GM12878 (cell line): ENCODE data around the gene SENP3. TPM values are rescaled to one million over a fixed set of nuclear protein-coding genes. Genes with fewer than 3 reads are reported as not detected.
A peak's percentile ranks its signal among the peaks of the same experiment; 100 is the strongest.

ENCODE experiments used
- ATAC-seq: fragments of 200-7000 bp; cut with Tn5 transposase; 3 replicates; pipeline ENCODE4 v1.9.1; 2020; ENCODE audit warnings: mild to moderate bottlenecking, moderate library complexity
- BruUV-seq: library from RNA; stranded (reverse); fragments of 400-500 nt; replicated peaks from 2 replicates; lab custom pipeline; 2021; lab: Mats Ljungman, UMichigan
- CTCF ChIA-PET: fragments of 300-600 bp; sonication (Branson Sonifier 250); formaldehyde crosslinking; extraction: SDS; loops from one replicate; lab custom pipeline; 2021; ENCODE audit warnings: inconsistent platforms; lab: Yijun Ruan, JAX
- POLR2A ChIA-PET: fragments of 350-600 bp; formaldehyde crosslinking; extraction: SDS; loops from one replicate; lab custom pipeline; 2021; ENCODE audit warnings: inconsistent platforms; lab: Charles Lee
- RAD21 ChIA-PET: fragments of 300-600 bp; sonication (Branson Sonifier 250); formaldehyde crosslinking; loops from one replicate; lab custom pipeline; 2023; ENCODE audit warnings: antibody characterized with exemption; ENCODE audit not compliant: unreplicated experiment; lab: Charles Lee
- SMC1A ChIA-PET: fragments of 300-600 bp; sonication (Branson Sonifier 250); formaldehyde crosslinking; loops from one replicate; lab custom pipeline; 2023; ENCODE audit not compliant: unreplicated experiment, uncharacterized antibody; lab: Charles Lee
- DNase-seq: peaks from one replicate; pipeline ENCODE4 v3.0.0-alpha.2; 2011; ENCODE audit warnings: low read depth, low spot score
- FAIRE-seq: peaks from 3 replicates; lab custom pipeline; 2011; peaks lifted over from hg19 to GRCh38; lab: Jason Lieb, UNC
- H2AFZ ChIP-seq: 2 replicates; pipeline ENCODE4 v1.6.0; 2011; ENCODE audit warnings: low read depth, low read length, control low read depth; ENCODE audit not compliant: control insufficient read depth
- H3K27ac ChIP-seq: 2 replicates; pipeline ENCODE4 v1.5.1; 2011; ENCODE audit warnings: control low read depth; ENCODE audit not compliant: control insufficient read depth, insufficient read depth
- H3K27me3 ChIP-seq, 2 experiments: replicated peaks in 1 of 2; 2 replicates each; pipeline versions ENCODE4 v1.6.0 to v1.6.1; 2011; ENCODE audit warnings: low read length in 1 of 2; ENCODE audit not compliant: control insufficient read depth in 2 of 2, insufficient read depth in 2 of 2
- H3K36me3 ChIP-seq, 2 experiments: 2 replicates each; pipeline ENCODE4 v1.5.1; 2011; ENCODE audit warnings: low read length in 1 of 2; ENCODE audit not compliant: control insufficient read depth in 2 of 2, insufficient read depth in 2 of 2
- H3K4me1 ChIP-seq: 2 replicates; pipeline ENCODE4 v1.6.1; 2011; ENCODE audit warnings: mild to moderate bottlenecking, low read length, moderate library complexity, mixed read lengths; ENCODE audit not compliant: control insufficient read depth, insufficient read depth
- H3K4me2 ChIP-seq: 2 replicates; pipeline ENCODE4 v1.6.0; 2011; ENCODE audit warnings: control low read depth; ENCODE audit not compliant: control insufficient read depth, insufficient read depth
- H3K4me3 ChIP-seq: fragments of 200-600 bp; sonication (generic); 2 replicates; pipeline ENCODE4 v1.5.1; 2016
- H3K79me2 ChIP-seq: 2 replicates; pipeline ENCODE4 v1.6.0; 2011; ENCODE audit warnings: low read length; ENCODE audit not compliant: control insufficient read depth, insufficient read depth
- H3K9ac ChIP-seq: 2 replicates; pipeline ENCODE4 v1.8.0; 2011; ENCODE audit warnings: low read length, control low read depth, mixed read lengths; ENCODE audit not compliant: control insufficient read depth, insufficient read depth
- H3K9me3 ChIP-seq: replicated peaks from 3 replicates; pipeline ENCODE4 v1.5.1; 2011; ENCODE audit warnings: mild to moderate bottlenecking, low read length; ENCODE audit not compliant: control insufficient read depth, insufficient read depth
- H4K20me1 ChIP-seq: 2 replicates; pipeline ENCODE4 v1.6.0; 2011; ENCODE audit not compliant: control insufficient read depth, insufficient read depth
- CTCF ChIP-seq, 3 experiments: IDR thresholded peaks in 2 of 3; conservative IDR thresholded peaks in 1 of 3; 2 replicates each; pipeline ENCODE4 v1.5.1; 2011; ENCODE audit warnings: low read depth in 3 of 3, low read length in 3 of 3, mild to moderate bottlenecking in 3 of 3, control low read depth in 2 of 3, moderate library complexity in 2 of 3, inconsistent platforms in 1 of 3, mixed read lengths in 1 of 3; ENCODE audit not compliant: control insufficient read depth in 2 of 3, insufficient read depth in 1 of 3; ENCODE audit errors: extremely low read depth in 1 of 3
- HCFC1 ChIP-seq: fragments of 150-350 bp; IDR thresholded peaks from 2 replicates; pipeline ENCODE4 v1.6.1; 2014; ENCODE audit warnings: low read length
- IKZF1 ChIP-seq: fragments of 450-650 bp; conservative IDR thresholded peaks from 2 replicates; pipeline ENCODE4 v1.6.1; 2017; ENCODE audit warnings: antibody characterized with exemption, mild to moderate bottlenecking
- MEF2A ChIP-seq: IDR thresholded peaks from 2 replicates; pipeline ENCODE4 v1.6.1; 2011; ENCODE audit warnings: low read depth, mild to moderate bottlenecking, low read length, moderate library complexity; ENCODE audit not compliant: insufficient read depth
- NFYA ChIP-seq: IDR thresholded peaks from 2 replicates; pipeline ENCODE4 v1.6.1; 2011; ENCODE audit warnings: low read depth, mild to moderate bottlenecking, low read length, improper control_type of control experiment, borderline replicate concordance
- PAX8 ChIP-seq: fragments of 450-650 bp; IDR thresholded peaks from 2 replicates; pipeline ENCODE4 v1.6.1; 2017; ENCODE audit warnings: mild to moderate bottlenecking, moderate library complexity
- SUPT20H ChIP-seq: IDR thresholded peaks from 2 replicates; pipeline ENCODE4 v1.6.1; 2011; ENCODE audit warnings: low read depth, mild to moderate bottlenecking, low read length, moderate library complexity, borderline replicate concordance; ENCODE audit not compliant: control insufficient read depth
- TCF3 ChIP-seq: IDR thresholded peaks from 2 replicates; pipeline ENCODE4 v1.6.1; 2012; ENCODE audit warnings: low read depth, mild to moderate bottlenecking, low read length, borderline replicate concordance; ENCODE audit not compliant: insufficient read depth
- WGBS: methylation state at CpG from one replicate; pipeline ENCODE4 v1.1.6; 2016; ENCODE audit warnings: low lambda C conversion rate; ENCODE audit not compliant: insufficient replicate concordance, insufficient coverage; ENCODE audit errors: missing lambda C conversion rate; 5-methylcytosine and 5-hydroxymethylcytosine counted together
- in situ Hi-C: fragments of 300-500 bp; cut with MboI; formaldehyde crosslinking; loops from 9 replicates; pipeline ENCODE4 v1.14.3; 2018; ENCODE audit warnings: mixed read lengths
- intact Hi-C: fragments of 100-400 bp; cut with micrococcal nuclease; formaldehyde crosslinking; loops from one replicate; pipeline ENCODE4 v1.14.2; 2022; ENCODE audit not compliant: unreplicated experiment
- polyA plus RNA-seq, 11 experiments: library from polyadenylated mRNA; depleted of rRNA in 4 of 11; unstranded in 6 of 11; stranded (reverse) in 5 of 11; fragments of >200 nt; fragmentation: Nextera tagmentation in 4 of 11; fragmentation: Illumina TruSeq in 1 of 11; extraction: Ambion mirVana in 4 of 11; extraction: Trizol in 1 of 11; gene quantifications; 1 replicate in 1 of 11; 2 replicates in 10 of 11; pipeline versions ENCODE4 v1.2.1 to v1.2.3, GENCODE V29; 2011 to 2016; ENCODE audit warnings: inconsistent platforms in 2 of 11, missing spikeins in 2 of 11, low read depth in 1 of 11
- total RNA-seq, 4 experiments: library from RNA; depleted of rRNA in 3 of 4; stranded (reverse); fragments of >200 nt in 3 of 4; fragmentation: Illumina TruSeq in 1 of 4; extraction: Trizol in 1 of 4; gene quantifications; 2 replicates each; pipeline versions ENCODE4 v1.2.1 to v1.2.3, GENCODE V29; 2013 to 2021
- TF ChIP-seq, protein P1 (sequence below): IDR thresholded peaks from 2 replicates; pipeline ENCODE4 v1.6.1; 2011; ENCODE audit warnings: borderline replicate concordance, low read depth, mild to moderate bottlenecking, moderate library complexity, low read length; ENCODE audit not compliant: insufficient read depth, poor library complexity, severe bottlenecking
- TF ChIP-seq, protein P2 (sequence below): fragments of 450-650 bp; IDR thresholded peaks from 2 replicates; pipeline ENCODE4 v1.6.1; 2017; ENCODE audit warnings: mild to moderate bottlenecking, moderate library complexity
- TF ChIP-seq, protein P3 (sequence below): fragments of 450-650 bp; IDR thresholded peaks from 2 replicates; pipeline ENCODE4 v1.6.1; 2016; ENCODE audit warnings: mild to moderate bottlenecking

Gene SENP3
- total and polyA plus RNA-seq, 10 of the 15 experiments (the other 5 are each of a cell fraction or from before 2014, with no cell fraction given) = 1.8 to 113 (median 72.3) TPM

DNA sequence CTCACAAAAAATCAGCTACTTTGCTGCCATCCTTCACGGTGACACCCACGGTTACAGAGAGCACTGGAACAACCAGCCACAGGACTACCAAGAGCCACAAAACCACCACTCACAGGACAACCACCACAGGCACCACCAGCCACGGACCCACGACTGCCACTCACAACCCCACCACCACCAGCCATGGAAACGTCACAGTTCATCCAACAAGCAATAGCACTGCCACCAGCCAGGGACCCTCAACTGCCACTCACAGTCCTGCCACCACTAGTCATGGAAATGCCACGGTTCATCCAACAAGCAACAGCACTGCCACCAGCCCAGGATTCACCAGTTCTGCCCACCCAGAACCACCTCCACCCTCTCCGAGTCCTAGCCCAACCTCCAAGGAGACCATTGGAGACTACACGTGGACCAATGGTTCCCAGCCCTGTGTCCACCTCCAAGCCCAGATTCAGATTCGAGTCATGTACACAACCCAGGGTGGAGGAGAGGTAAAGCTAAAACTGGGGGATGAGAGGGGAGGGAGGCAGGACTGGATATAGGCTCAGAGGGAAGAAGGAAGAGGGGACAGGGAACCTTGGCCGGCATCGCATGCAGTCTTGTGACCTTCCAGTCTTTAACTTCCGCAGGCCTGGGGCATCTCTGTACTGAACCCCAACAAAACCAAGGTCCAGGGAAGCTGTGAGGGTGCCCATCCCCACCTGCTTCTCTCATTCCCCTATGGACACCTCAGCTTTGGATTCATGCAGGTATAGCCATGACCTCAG, 18.3 kb downstream of the SENP3 start:
- ATAC-seq = peak; percentile 8
- in situ Hi-C loops = no loop called here
- TF ChIP-seq, protein P1, sequence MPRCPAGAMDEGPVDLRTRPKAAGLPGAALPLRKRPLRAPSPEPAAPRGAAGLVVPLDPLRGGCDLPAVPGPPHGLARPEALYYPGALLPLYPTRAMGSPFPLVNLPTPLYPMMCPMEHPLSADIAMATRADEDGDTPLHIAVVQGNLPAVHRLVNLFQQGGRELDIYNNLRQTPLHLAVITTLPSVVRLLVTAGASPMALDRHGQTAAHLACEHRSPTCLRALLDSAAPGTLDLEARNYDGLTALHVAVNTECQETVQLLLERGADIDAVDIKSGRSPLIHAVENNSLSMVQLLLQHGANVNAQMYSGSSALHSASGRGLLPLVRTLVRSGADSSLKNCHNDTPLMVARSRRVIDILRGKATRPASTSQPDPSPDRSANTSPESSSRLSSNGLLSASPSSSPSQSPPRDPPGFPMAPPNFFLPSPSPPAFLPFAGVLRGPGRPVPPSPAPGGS = no peak
- TF ChIP-seq, protein P2, sequence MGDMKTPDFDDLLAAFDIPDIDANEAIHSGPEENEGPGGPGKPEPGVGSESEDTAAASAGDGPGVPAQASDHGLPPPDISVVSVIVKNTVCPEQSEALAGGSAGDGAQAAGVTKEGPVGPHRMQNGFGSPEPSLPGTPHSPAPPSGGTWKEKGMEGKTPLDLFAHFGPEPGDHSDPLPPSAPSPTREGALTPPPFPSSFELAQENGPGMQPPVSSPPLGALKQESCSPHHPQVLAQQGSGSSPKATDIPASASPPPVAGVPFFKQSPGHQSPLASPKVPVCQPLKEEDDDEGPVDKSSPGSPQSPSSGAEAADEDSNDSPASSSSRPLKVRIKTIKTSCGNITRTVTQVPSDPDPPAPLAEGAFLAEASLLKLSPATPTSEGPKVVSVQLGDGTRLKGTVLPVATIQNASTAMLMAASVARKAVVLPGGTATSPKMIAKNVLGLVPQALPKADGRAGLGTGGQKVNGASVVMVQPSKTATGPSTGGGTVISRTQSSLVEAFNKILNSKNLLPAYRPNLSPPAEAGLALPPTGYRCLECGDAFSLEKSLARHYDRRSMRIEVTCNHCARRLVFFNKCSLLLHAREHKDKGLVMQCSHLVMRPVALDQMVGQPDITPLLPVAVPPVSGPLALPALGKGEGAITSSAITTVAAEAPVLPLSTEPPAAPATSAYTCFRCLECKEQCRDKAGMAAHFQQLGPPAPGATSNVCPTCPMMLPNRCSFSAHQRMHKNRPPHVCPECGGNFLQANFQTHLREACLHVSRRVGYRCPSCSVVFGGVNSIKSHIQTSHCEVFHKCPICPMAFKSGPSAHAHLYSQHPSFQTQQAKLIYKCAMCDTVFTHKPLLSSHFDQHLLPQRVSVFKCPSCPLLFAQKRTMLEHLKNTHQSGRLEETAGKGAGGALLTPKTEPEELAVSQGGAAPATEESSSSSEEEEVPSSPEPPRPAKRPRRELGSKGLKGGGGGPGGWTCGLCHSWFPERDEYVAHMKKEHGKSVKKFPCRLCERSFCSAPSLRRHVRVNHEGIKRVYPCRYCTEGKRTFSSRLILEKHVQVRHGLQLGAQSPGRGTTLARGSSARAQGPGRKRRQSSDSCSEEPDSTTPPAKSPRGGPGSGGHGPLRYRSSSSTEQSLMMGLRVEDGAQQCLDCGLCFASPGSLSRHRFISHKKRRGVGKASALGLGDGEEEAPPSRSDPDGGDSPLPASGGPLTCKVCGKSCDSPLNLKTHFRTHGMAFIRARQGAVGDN = no peak
- TF ChIP-seq, protein P3, sequence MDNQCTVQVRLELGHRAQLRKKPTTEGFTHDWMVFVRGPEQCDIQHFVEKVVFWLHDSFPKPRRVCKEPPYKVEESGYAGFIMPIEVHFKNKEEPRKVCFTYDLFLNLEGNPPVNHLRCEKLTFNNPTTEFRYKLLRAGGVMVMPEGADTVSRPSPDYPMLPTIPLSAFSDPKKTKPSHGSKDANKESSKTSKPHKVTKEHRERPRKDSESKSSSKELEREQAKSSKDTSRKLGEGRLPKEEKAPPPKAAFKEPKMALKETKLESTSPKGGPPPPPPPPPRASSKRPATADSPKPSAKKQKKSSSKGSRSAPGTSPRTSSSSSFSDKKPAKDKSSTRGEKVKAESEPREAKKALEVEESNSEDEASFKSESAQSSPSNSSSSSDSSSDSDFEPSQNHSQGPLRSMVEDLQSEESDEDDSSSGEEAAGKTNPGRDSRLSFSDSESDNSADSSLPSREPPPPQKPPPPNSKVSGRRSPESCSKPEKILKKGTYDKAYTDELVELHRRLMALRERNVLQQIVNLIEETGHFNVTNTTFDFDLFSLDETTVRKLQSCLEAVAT = 0 out of 2 replicates have a peak, but pooled peaks have one; percentile 60
- no peak for TF ChIP-seq HCFC1
- no peak for TF ChIP-seq NFYA
- TF ChIP-seq SUPT20H = no peak
- TF ChIP-seq TCF3 = no peak
- TF ChIP-seq PAX8 = no peak
- TF ChIP-seq MEF2A = no peak
- TF ChIP-seq CTCF (IDR thresholded peaks at IDR 0.05 in 2 of 3, conservative IDR thresholded peaks at IDR 0.05 in 1 of 3; ENCODE audit: control insufficient read depth in 2 of 3, extremely low read depth in 1 of 3, insufficient read depth in 1 of 3, low read depth in 3 of 3, low read length in 3 of 3) = no peak
- TF ChIP-seq IKZF1 = no peak

More for the DNA sequence above, 18.3 kb downstream of the SENP3 start:
- ChIA-PET POLR2A (interaction anchor here (0.6 to 1.8 kb wide), 10 partner anchors 10 to 176 kb away, joined by 3 to 9 read pairs (median 4); partner anchors contain the start of genes FXR2, SENP3, TMEM102 and TMEM256), CTCF (interaction anchor here (0.9 to 3.8 kb wide), 5 partner anchors 19 to 224 kb away, joined by 3 to 18 read pairs (median 4); partner anchors contain the start of gene SENP3), RAD21 (interaction anchor here (0.7 to 2.2 kb wide), 7 partner anchors 9 to 143 kb away, joined by 3 to 9 read pairs (median 4); partner anchors contain the start of genes FXR2, SAT2, TP53 and WRAP53), SMC1A (interaction anchor here (1.2 to 1.7 kb wide), 3 partner anchors 9 to 30 kb away, joined by 3 to 5 read pairs (median 3); no protein-coding TSS in a partner anchor)
- H3K27ac ChIP-seq = peak overlapping the region; percentile 78
- intact Hi-C loops = loop anchor here (5.0 kb wide), 1 partner anchor 37 kb away; no protein-coding TSS in a partner anchor
- H2AFZ ChIP-seq = no peak overlapping the region
- H3K4me2 ChIP-seq = peak overlapping the region; percentile 52
- H3K27me3 ChIP-seq = no peaks in the 10 kb centered on the region
- peaks cover 28 to 39% of the 10 kb centered on the region in 2 experiments for H3K36me3 ChIP-seq
- peaks cover 48% of the 10 kb centered on the region for H3K79me2 ChIP-seq
- DNase-seq (no peak), FAIRE-seq (no peak)
- H4K20me1 ChIP-seq = peaks cover 13% of the 10 kb centered on the region
- 42% methylated on average over 12 of the region's 12 CpGs for WGBS
- H3K4me1 ChIP-seq = peaks cover 52% of the 10 kb centered on the region
- peak overlapping the region; percentile 32 for H3K9ac ChIP-seq
- no peak overlapping the region for H3K4me3 ChIP-seq
- H3K9me3 ChIP-seq = no peaks in the 10 kb centered on the region
- BruUV-seq = no TSS peak
